Endothelial cell of umbilical vein (primary cell): ENCODE data around the gene ACHE. TPM values are rescaled to one million over a fixed set of nuclear protein-coding genes. Genes with fewer than 3 reads are reported as not detected.

Source experiments
- BruUV-seq: library from RNA; stranded (reverse); fragments of 400-500 nt; replicated peaks from 2 replicates; lab custom pipeline; 2021; lab: Mats Ljungman, UMichigan
- CTCF ChIA-PET: fragments of 300-600, 350-600 bp; sonication (Branson Sonifier 250); formaldehyde crosslinking; loops from one replicate; lab custom pipeline; 2021; ENCODE audit warnings: antibody characterized with exemption, inconsistent platforms; lab: Charles Lee
- POLR2A ChIA-PET: fragments of 300-600, 350-600 bp; sonication (Branson Sonifier 250); formaldehyde crosslinking; loops from one replicate; lab custom pipeline; 2021; ENCODE audit warnings: antibody characterized with exemption, inconsistent platforms; lab: Charles Lee
- DNase-seq: peaks from one replicate; pipeline ENCODE4 v3.0.0-alpha.2; 2011; ENCODE audit warnings: low read depth, low spot score
- FAIRE-seq: peaks from 2 replicates; lab custom pipeline; 2011; peaks lifted over from hg19 to GRCh38; lab: Jason Lieb, UNC
- H2AFZ ChIP-seq: 2 replicates; pipeline ENCODE4 v1.6.0; 2012; ENCODE audit warnings: low read depth, low read length, control low read depth, inconsistent platforms
- H3K27ac ChIP-seq: 2 replicates; pipeline ENCODE4 v1.5.1; 2011; ENCODE audit warnings: low read depth, mild to moderate bottlenecking, control low read depth, low read length, moderate library complexity; ENCODE audit not compliant: insufficient read depth
- H3K27me3 ChIP-seq, 2 experiments: 2 replicates each; pipeline versions ENCODE4 v1.6.0 to v1.6.1; 2011; ENCODE audit warnings: low read length in 2 of 2, mixed read lengths in 1 of 2; ENCODE audit not compliant: control insufficient read depth in 2 of 2, insufficient read depth in 2 of 2
- H3K36me3 ChIP-seq, 2 experiments: 2 replicates in 1 of 2; 3 replicates in 1 of 2; pipeline ENCODE4 v1.5.1; 2011; ENCODE audit warnings: low read length in 2 of 2, mild to moderate bottlenecking in 1 of 2, moderate library complexity in 1 of 2; ENCODE audit not compliant: control insufficient read depth in 2 of 2, insufficient read depth in 2 of 2; ENCODE audit errors: extremely low read depth in 1 of 2
- H3K4me1 ChIP-seq: 3 replicates; pipeline ENCODE4 v1.5.1; 2011; ENCODE audit warnings: mild to moderate bottlenecking, low read length; ENCODE audit not compliant: control insufficient read depth, insufficient read depth; ENCODE audit errors: extremely low read depth
- H3K4me2 ChIP-seq: 2 replicates; pipeline ENCODE4 v1.6.1; 2011; ENCODE audit warnings: low read length, control low read depth, mixed read lengths; ENCODE audit not compliant: insufficient read depth
- H3K4me3 ChIP-seq, 3 experiments: fragments of 200-600 bp in 1 of 3; sonication (generic), shearing (Covaris generic) in 1 of 3; replicated peaks in 1 of 3; 2 replicates each; pipeline ENCODE4 v1.5.1; 2011 to 2016; ENCODE audit warnings: control low read depth in 3 of 3, low read length in 3 of 3, mild to moderate bottlenecking in 2 of 3, inconsistent platforms in 1 of 3, low read depth in 1 of 3, moderate library complexity in 1 of 3; ENCODE audit not compliant: insufficient read depth in 1 of 3
- H3K79me2 ChIP-seq: 2 replicates; pipeline ENCODE4 v1.6.0; 2012; ENCODE audit warnings: low read length, inconsistent platforms; ENCODE audit not compliant: control insufficient read depth, insufficient read depth
- H3K9ac ChIP-seq: replicated peaks from 2 replicates; pipeline ENCODE3; 2011; ENCODE audit warnings: low read length, control low read depth; ENCODE audit not compliant: insufficient read depth; ENCODE audit errors: extremely low read depth
- H3K9me1 ChIP-seq: replicated peaks from 3 replicates; pipeline ENCODE4 v1.6.0; 2011; ENCODE audit warnings: mild to moderate bottlenecking, low read length; ENCODE audit not compliant: control insufficient read depth, insufficient read depth; ENCODE audit errors: extremely low read depth
- H3K9me3 ChIP-seq: replicated peaks from 2 replicates; pipeline ENCODE4 v1.5.1; 2012; ENCODE audit warnings: low read length, inconsistent platforms; ENCODE audit not compliant: control insufficient read depth, insufficient read depth
- H4K20me1 ChIP-seq: replicated peaks from 2 replicates; pipeline ENCODE3; 2011; ENCODE audit warnings: mild to moderate bottlenecking, low read length; ENCODE audit not compliant: control insufficient read depth, insufficient read depth; ENCODE audit errors: extremely low read depth
- CTCF ChIP-seq, 2 donors: IDR thresholded peaks; 1 replicate in 1 of 2; 2 replicates in 1 of 2; pipeline ENCODE4 v1.5.1; 2011; ENCODE audit warnings: low read length in 2 of 2, mild to moderate bottlenecking in 2 of 2, moderate library complexity in 2 of 2, control low read depth in 1 of 2, inconsistent platforms in 1 of 2, low read depth in 1 of 2; ENCODE audit not compliant: insufficient read depth in 1 of 2; ENCODE audit errors: extremely low read depth in 1 of 2
- EZH2 ChIP-seq: IDR thresholded peaks from 2 replicates; pipeline ENCODE4 v1.6.1; 2012; ENCODE audit warnings: borderline replicate concordance, low read depth, mild to moderate bottlenecking, moderate library complexity, low read length, inconsistent platforms; ENCODE audit not compliant: severe bottlenecking
- FOS ChIP-seq: IDR thresholded peaks from 2 replicates; pipeline ENCODE4 v1.6.1; 2011; ENCODE audit warnings: mild to moderate bottlenecking, low read length, moderate library complexity, borderline replicate concordance; ENCODE audit not compliant: insufficient read depth
- GATA2 ChIP-seq: IDR thresholded peaks from 2 replicates; pipeline ENCODE4 v1.7.0; 2011; ENCODE audit warnings: low read depth, mild to moderate bottlenecking, moderate library complexity, mixed read lengths, low read length; ENCODE audit not compliant: insufficient read length, insufficient read depth
- JUN ChIP-seq: IDR thresholded peaks from 2 replicates; pipeline ENCODE4 v1.6.1; 2011; ENCODE audit warnings: borderline replicate concordance, low read depth; ENCODE audit not compliant: insufficient read length, insufficient read depth
- MAX ChIP-seq: IDR thresholded peaks from 2 replicates; pipeline ENCODE4 v1.6.1; 2011; ENCODE audit not compliant: insufficient read depth, insufficient read length
- MYC ChIP-seq: IDR thresholded peaks from one replicate; pipeline ENCODE4 v1.6.1; 2011; ENCODE audit warnings: mild to moderate bottlenecking, low read depth, low read length
- POLR2A ChIP-seq: IDR thresholded peaks from 2 replicates; pipeline ENCODE4 v1.6.1; 2012; ENCODE audit warnings: low read depth, mild to moderate bottlenecking, control low read depth, low read length
- POLR2AphosphoS5 ChIP-seq: IDR thresholded peaks from 2 replicates; pipeline ENCODE4 v1.6.1; 2012; ENCODE audit warnings: low read depth, mild to moderate bottlenecking, control low read depth, low read length, moderate library complexity; ENCODE audit not compliant: insufficient read depth
- dilution Hi-C: fragments of 300-500 bp; cut with MboI; formaldehyde crosslinking; loops from one replicate; pipeline ENCODE4 v1.15.0; 2019; ENCODE audit warnings: low sequenced_read_pairs; ENCODE audit not compliant: extremely low pct_ligation_motif_present
- intact Hi-C: fragments of 100-400 bp; cut with micrococcal nuclease; formaldehyde crosslinking; loops from one replicate; pipeline ENCODE4 v1.10.0; 2022
- polyA plus RNA-seq, 4 experiments: library from polyadenylated mRNA; depleted of rRNA in 3 of 4; stranded (reverse) in 3 of 4; unstranded in 1 of 4; fragments of >200 nt; gene quantifications; 2 replicates each; pipeline versions ENCODE4 v1.2.1 to v1.2.3, GENCODE V29; 2011 to 2012; ENCODE audit warnings: missing spikeins in 1 of 4
- total RNA-seq: library from RNA; stranded (reverse); gene quantifications from 2 replicates; pipeline ENCODE4 v1.2.3, GENCODE V29; 2021

Gene ACHE
- total and polyA plus RNA-seq, 2 donors (not counting 3 experiments of a cell fraction or from before 2014, with no cell fraction given), result 0.18 to 0.28 TPM

DNA sequence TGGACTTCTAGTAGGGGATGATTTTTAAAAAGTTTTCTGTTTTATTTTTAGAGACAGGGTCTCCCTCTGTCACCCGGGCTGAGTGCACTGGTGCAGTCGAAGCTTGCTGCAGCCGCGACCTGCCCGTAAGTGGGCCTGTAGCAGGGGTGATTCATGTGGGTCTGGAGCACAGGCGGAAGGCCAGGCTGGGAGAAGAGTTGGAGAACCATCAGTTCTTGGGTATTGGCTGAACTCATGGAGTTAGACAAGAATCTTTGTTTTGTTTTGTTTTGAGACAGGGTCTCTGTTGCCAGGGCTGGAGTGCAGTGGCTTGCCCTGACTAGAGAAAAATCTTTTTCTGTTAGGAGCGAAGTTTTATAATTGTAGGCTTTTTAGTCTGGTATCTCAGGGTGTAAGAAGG lies 15.0 kb downstream of the ACHE start:
- Histone ChIP-seq H4K20me1 (no peaks in the 10 kb centered on the region), H3K9ac (no peak overlapping the region), H2AFZ (no peak overlapping the region), H3K27me3 (no peaks in the 10 kb centered on the region), H3K9me3 (no peaks in the 10 kb centered on the region), H3K27ac (no peak overlapping the region), H3K4me1 (peaks cover 13% of the 10 kb centered on the region), H3K36me3 (peaks cover 23 to 46% of the 10 kb centered on the region in 2 experiments), H3K79me2 (peaks cover 62% of the 10 kb centered on the region), H3K9me1 (no peaks in the 10 kb centered on the region), H3K4me2 (no peak overlapping the region), H3K4me3 (no peak overlapping the region)
- ChIA-PET POLR2A (no interaction called here), CTCF (no interaction called here)
- BruUV-seq, result no TSS peak
- DNase-seq (no peak), FAIRE-seq (no peak)
- intact Hi-C loops, result no loop called here
- TF ChIP-seq GATA2 (no peak), MYC (no peak), POLR2A (no peak), MAX (no peak), EZH2 (no peak), POLR2AphosphoS5 (no peak)
- dilution Hi-C loops, result no loop called here

GRCh38 chr7:100879685-100880261 lies 15.9 kb downstream of the ACHE start:
- no peak overlapping the region for H3K9ac ChIP-seq
- H3K27me3 ChIP-seq, result no peaks in the 10 kb centered on the region
- no peak overlapping the region for H3K27ac ChIP-seq
- H2AFZ ChIP-seq, result no peak overlapping the region
- H3K4me2 ChIP-seq, result no peak overlapping the region
- no peak overlapping the region for H3K4me3 ChIP-seq
- no peaks in the 10 kb centered on the region for H3K9me1 ChIP-seq
- intact Hi-C loops (no loop called here), dilution Hi-C loops (no loop called here)
- H3K79me2 ChIP-seq, result peaks cover 69% of the 10 kb centered on the region
- FAIRE-seq, result no peak
- no TSS peak for BruUV-seq
- peaks cover 13% of the 10 kb centered on the region for H3K4me1 ChIP-seq
- ChIA-PET POLR2A (no interaction called here), CTCF (no interaction called here)
- H3K9me3 ChIP-seq, result no peaks in the 10 kb centered on the region
- DNase-seq, result no peak
- H3K36me3 ChIP-seq, result peaks cover 17 to 37% of the 10 kb centered on the region in 2 experiments
- H4K20me1 ChIP-seq, result no peaks in the 10 kb centered on the region
- TF ChIP-seq MYC, result no peak
- TF ChIP-seq POLR2A, result no peak
- TF ChIP-seq FOS, result no peak
- TF ChIP-seq EZH2, result no peak
- no peak for TF ChIP-seq CTCF (IDR thresholded peaks at IDR 0.05; ENCODE audit: extremely low read depth in 1 of 2, insufficient read depth in 1 of 2, low read depth in 1 of 2, low read length in 2 of 2)
- no peak for TF ChIP-seq MAX
- no peak for TF ChIP-seq JUN
- no peak for TF ChIP-seq POLR2AphosphoS5
- TF ChIP-seq GATA2, result no peak
